NCI-H2029 treated with DMSO at 0.1 percent for 48 hours (cell line): ENCODE measurements around the gene PPP3CA.

ENCODE experiments used
- DNase-seq: peaks from one replicate; lab custom pipeline; 2025; lab: John Stamatoyannopoulos, UW

The PPP3CA gene

GRCh38 chr4:101050088-101050836, 297.1 kb downstream of the PPP3CA start:
- DNase-seq, result no peak

- no peak for DNase-seq
Measured at GRCh38 chr4:101049549-101050001, 297.8 kb downstream of the PPP3CA start.

GRCh38 chr4:101044766-101045165, 302.6 kb downstream of the PPP3CA start:
- no peak for DNase-seq

- no peak for DNase-seq
Measured at GRCh38 chr4:101042847-101043246, 304.5 kb downstream of the PPP3CA start.

- DNase-seq, result no peak
Measured at GRCh38 chr4:101040776-101041175, 306.6 kb downstream of the PPP3CA start.

DNA sequence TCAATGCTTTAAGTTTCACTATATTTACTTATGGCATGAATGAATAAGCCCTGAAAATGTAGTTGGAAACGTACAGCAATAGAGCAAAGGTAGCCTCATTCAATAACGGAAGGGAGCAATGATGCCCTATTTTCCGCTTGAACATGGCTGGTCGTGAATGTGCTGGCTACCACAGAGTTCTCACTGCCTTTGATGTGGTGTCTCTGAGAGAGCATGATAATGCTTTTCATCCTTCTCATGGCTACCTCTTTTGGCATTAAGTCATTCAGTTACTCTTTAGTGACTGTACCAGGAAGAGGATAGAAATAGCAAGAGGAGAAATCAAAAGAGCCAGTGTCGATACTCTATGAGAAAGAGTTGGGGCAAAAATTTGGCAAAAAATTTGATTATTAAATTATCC, 308.0 kb downstream of the PPP3CA start:
- DNase-seq, result no peak

DNA sequence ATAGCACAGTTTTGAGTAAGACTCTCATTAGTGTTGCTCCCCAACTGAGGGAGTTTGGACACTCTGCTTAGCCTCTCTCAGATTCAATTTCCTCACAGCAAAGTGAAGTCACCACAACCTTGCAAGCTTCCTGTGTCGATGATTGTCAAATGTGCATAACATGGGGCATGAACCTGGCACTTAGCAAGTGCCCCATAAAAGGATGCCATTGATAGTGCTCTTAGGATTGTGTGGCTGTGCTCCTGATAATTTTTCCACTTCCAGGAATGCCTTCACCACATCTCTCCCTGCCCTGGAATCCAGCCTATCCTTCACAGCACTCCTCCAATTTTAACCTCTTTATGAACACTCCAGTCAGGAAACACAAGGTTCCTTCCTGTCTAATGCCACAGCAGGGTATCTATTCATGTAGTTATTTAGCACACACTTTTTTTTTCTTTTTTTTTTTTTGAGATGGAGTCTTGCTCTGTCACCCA, 309.4 kb downstream of the PPP3CA start:
- no peak for DNase-seq

- DNase-seq, result no peak
Measured at GRCh38 chr4:101037249-101037648, 310.1 kb downstream of the PPP3CA start.

DNA sequence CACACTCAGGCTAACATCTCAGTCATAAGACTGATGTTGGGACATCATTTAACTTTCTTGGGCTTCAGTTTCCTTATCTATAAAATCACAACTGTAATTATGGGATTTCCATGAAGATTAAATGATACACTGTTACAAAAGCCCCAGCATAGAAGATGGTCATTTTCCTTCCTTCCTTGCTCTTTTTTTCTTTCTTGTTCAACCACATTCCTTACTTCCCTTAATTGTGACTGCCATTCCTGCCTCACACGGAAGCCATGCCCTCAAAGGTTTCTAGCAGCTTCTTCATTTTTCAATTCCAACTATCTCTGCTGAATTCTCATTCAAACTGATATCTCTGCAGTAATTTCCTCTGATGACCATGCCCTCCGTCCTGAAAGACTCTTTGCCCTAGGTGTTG, 311.8 kb downstream of the PPP3CA start:
- DNase-seq, result no peak

DNA sequence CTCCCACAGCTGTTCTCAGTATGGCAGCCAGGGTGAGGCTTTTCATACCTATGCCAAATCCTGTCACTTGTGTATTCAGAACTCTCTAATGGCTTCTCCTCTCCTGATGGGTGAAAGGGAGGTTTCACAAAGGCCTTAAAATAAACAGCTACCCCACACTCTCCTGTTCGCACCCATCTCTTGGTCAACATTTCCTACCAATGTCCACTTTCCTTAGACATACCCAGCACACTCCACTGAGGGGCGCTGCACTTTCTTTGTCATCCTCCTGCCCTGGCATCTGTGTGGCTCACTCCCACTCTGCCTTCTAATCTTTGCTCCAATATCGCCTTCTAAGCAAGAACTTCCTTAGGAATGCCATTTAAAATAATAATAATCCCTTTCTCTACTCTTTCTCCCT, 313.3 kb downstream of the PPP3CA start:
- no peak for DNase-seq

- DNase-seq, result no peak
Measured at GRCh38 chr4:101032541-101032940, 314.8 kb downstream of the PPP3CA start.

- DNase-seq, result no peak
Measured at GRCh38 chr4:101031971-101032370, 315.4 kb downstream of the PPP3CA start.

DNA sequence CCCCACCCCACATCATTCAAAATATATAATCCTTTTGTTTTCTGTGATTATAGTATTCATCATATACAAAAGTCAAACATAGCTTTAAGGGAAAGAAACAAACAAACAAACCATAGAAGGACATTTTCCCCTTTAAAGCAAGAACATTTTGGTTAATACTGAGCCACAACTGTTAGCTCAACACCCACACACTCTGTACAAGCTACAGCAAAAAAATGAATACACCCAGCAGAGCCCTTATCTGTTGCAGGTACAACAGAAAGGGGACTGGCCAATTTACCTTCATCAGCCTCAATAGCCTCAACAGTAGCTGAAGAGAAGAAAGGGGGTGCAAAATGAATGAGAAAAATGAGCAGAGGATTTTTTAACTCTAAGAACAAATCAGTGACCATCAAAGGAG, 318.4 kb downstream of the PPP3CA start:
- no peak for DNase-seq

- no peak for DNase-seq
Measured at GRCh38 chr4:101027721-101028120, 319.6 kb downstream of the PPP3CA start.

DNA sequence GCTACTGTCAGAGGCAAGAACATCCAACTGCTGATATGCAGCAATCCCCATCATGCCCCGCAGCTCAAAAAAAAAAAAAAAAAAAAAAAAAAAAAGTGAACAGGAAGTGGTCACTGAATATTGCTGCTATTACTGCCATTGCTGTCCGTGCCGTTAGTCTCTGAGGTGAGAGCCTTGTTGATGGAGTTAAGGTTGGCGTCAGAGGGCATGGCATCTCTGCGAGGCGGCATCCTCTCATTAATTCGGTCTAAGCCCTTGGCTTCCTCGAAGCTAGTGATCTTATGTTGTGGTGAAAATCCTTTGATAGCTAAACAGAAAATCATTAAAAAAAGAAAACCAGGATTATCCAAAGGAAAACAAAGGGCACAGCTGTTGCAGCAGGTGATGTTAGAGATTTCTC, 321.6 kb downstream of the PPP3CA start:
- no peak for DNase-seq

DNA sequence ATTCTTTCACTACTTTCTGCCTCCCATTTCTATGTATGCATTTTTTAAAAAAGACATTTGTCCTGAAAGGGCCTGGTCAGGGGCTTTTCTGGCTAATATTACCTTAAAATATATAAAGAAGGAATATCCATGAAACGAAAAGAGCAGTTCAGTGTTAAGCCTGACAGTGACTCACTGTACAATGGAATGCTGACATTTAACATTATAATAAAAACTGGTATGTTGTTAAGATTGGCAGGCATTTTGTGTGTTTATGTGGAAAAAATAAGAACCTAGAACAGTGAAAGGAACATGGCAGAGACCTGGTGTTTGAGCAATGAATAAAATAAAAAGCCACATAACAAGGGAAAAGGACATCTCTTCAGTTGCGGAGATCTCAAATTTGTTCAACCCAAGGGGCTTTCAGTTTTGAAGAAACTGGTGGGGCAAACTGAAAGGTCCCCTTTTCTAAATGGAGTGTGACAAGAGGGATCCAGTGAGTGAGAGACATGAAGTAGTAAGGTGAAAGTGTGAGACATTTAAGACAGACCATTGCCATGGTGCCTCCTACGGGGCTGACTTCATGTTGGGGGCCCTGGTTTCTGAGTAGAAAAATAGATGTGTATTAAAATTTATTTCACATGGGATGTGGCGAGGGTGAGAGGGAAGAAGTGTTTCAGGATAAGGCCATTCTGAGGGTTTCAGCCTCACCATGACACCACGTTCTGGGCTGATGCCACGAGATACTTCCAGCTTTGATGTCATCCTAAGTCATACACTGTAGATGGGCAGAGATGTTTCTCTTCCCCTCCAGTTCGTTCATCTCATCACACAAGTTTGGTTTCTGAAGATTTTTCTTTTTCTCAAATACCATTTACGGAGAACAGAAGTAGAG, 324.9 kb downstream of the PPP3CA start:
- no peak for DNase-seq

DNA sequence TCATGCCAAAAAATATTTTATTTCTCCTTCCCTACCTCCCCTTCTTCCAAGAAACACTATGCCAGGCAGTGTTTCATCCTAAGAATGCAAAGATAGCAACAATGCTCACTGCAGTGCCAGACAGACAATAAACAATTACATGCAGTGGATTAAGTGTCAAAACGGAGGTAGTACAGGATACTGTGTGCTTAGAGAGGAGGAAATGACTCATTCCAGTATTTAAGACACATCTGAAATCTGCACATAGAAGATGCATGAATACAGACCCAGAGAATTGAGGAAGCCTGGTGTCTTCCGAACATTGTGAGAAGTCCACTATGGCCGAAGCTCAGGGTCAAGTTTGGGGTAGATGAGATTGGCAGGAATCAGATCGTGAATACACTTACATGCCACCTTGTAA, 326.4 kb downstream of the PPP3CA start:
- DNase-seq, result no peak

- DNase-seq, result no peak
Measured at GRCh38 chr4:101019941-101020401, 327.4 kb downstream of the PPP3CA start.

- no peak for DNase-seq
Measured at GRCh38 chr4:101019313-101019712, 328.0 kb downstream of the PPP3CA start.

DNA sequence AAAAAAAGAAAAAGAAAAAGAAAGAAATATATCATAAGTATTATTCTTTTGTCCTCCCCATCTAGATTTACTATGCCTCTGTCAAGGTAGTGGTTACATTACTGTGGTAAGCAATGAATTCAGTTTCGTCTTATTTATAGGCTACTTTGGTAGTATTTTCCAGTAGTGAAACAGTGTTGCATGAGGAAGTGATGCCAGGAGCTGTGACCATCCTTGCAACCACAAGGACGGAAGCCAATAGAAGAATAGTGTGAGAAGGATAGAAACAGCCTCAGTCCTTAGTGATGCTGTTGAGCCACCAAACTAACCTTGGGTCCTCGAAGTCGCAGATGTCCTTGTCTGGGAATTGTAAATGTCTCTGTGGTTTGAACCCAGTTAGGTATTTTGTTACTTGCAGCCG, 328.5 kb downstream of the PPP3CA start:
- no peak for DNase-seq

DNA sequence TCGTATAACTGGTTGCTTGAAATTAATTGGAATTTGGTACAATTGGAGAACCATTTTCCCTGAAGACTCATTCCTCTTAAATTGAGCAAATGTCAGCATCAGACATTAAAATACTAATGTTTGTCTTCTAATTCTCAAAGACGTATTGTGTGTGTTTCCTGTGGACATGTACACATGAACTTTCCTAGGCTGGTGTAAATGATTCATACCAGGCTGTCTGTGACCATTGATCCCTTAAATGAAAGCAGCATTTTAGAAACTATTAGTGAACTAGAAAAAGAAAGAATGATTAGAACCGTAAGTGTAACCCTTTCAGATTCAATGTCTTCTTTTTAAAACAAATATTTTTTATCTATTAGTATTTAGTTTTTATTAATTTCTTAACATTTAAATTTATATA, 332.9 kb downstream of the PPP3CA start:
- no peak for DNase-seq

GRCh38 chr4:101010987-101011386, 336.3 kb downstream of the PPP3CA start:
- no peak for DNase-seq

DNA sequence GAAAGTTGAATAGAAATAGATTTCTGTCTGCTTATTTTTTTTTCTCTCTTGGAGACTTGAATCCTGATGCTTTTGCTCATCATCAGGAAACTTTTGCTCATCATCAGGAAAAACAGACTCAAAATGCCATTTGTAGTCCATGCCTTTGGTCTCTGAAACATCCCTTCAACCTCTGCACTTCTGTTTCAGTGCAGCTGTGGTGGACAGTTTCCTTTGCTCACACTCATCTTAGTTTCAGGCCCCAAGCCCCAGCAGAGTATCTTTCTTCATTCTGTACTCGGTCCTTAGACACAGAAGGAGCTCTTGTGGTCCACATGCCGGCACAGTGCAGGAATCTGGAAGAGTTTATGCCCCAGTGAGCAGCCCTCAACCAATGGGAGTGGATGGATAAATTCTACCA, 337.9 kb downstream of the PPP3CA start:
- no peak for DNase-seq
